Caki2 (cell line): Measurements from ENCODE around the gene PCSK6. TPM values are rescaled to one million over a fixed set of nuclear protein-coding genes. Genes with fewer than 3 reads are reported as not detected.
"Not testable (repeated sequence)": the region's sequence is repeated elsewhere in the genome, so short reads cannot be mapped to it uniquely, and the experiment has no call there.

ENCODE experiments used
- DNase-seq: peaks from one replicate; pipeline ENCODE4 v3.0.0-alpha.2; 2015; ENCODE audit warnings: low read depth
- in situ Hi-C: cut with HindIII; loops from 2 replicates; pipeline ENCODE4 v1.10.0; 2016; ENCODE audit warnings: low sequenced_read_pairs, low pct_unique_long_range_greater_than_20kb, mixed read lengths
- total RNA-seq: library from RNA; depleted of rRNA; stranded (reverse); fragments of >200 nt; shearing (Covaris generic); gene quantifications from 2 replicates; pipeline ENCODE4 v1.2.3, GENCODE V29; 2014; ENCODE audit warnings: low replicate concordance

Gene PCSK6
- total RNA-seq, 1 experiment from 2014 or later: 5.5 TPM

GRCh38 chr15:101366853-101367252, 122.7 kb downstream of the PCSK6 start:
- no peak for DNase-seq
- in situ Hi-C loops: no loop called here

GRCh38 chr15:101362986-101363566, 126.4 kb downstream of the PCSK6 start:
- no peak for DNase-seq
- in situ Hi-C loops: no loop called here

- no peak for DNase-seq
- in situ Hi-C loops: no loop called here
Observed at GRCh38 chr15:101362359-101362758, 127.1 kb downstream of the PCSK6 start.

GRCh38 chr15:101361418-101361817, 128.1 kb downstream of the PCSK6 start:
- in situ Hi-C loops: no loop called here
- no peak for DNase-seq

- in situ Hi-C loops: no loop called here
Observed at GRCh38 chr15:101359365-101359947, 130.1 kb downstream of the PCSK6 start.

GRCh38 chr15:101358895-101359294, 130.6 kb downstream of the PCSK6 start:
- in situ Hi-C loops: no loop called here
- no peak for DNase-seq

More at GRCh38 chr15:101359365-101359947, 130.1 kb downstream of the PCSK6 start:
- no peak for DNase-seq

- DNase-seq: no peak
- in situ Hi-C loops: no loop called here
Observed at GRCh38 chr15:101357885-101358284, 131.6 kb downstream of the PCSK6 start.

- in situ Hi-C loops: no loop called here
- no peak for DNase-seq
Observed at GRCh38 chr15:101357333-101357732, 132.2 kb downstream of the PCSK6 start.

GRCh38 chr15:101356512-101357172, 132.9 kb downstream of the PCSK6 start:
- DNase-seq, in situ Hi-C loops: not testable (repeated sequence)

- no peak for DNase-seq
- in situ Hi-C loops: no loop called here
Observed at GRCh38 chr15:101355678-101356464, 133.6 kb downstream of the PCSK6 start.

GRCh38 chr15:101354891-101355623, 134.4 kb downstream of the PCSK6 start:
- in situ Hi-C loops: no loop called here
- no peak for DNase-seq

GRCh38 chr15:101353240-101353639, 136.3 kb downstream of the PCSK6 start:
- in situ Hi-C loops: no loop called here
- no peak for DNase-seq

GRCh38 chr15:101351736-101352135, 137.8 kb downstream of the PCSK6 start:
- in situ Hi-C loops: no loop called here
- DNase-seq: no peak

- in situ Hi-C loops: no loop called here
- peak; percentile 36 for DNase-seq
Observed at GRCh38 chr15:101349047-101349951, 140.2 kb downstream of the PCSK6 start.

GRCh38 chr15:101348643-101349042, 140.9 kb downstream of the PCSK6 start:
- DNase-seq: no peak
- in situ Hi-C loops: no loop called here

- DNase-seq: no peak
- in situ Hi-C loops: no loop called here
Observed at GRCh38 chr15:101348015-101348414, 141.5 kb downstream of the PCSK6 start.

GRCh38 chr15:101347454-101347853, 142.1 kb downstream of the PCSK6 start:
- in situ Hi-C loops: no loop called here
- DNase-seq: no peak
